H1 (cell line): ENCODE data around the gene COX17. TPM values are rescaled to one million over a fixed set of nuclear protein-coding genes. Genes with fewer than 3 reads are reported as not detected.

ENCODE experiments used
- CTCF ChIA-PET: fragments of 300-600 bp; sonication (Branson Sonifier 250); formaldehyde crosslinking; loops from one replicate; lab custom pipeline; 2021; ENCODE audit not compliant: partially characterized antibody; lab: Charles Lee
- POLR2A ChIA-PET: fragments of 300-600 bp; sonication (Branson Sonifier 250); formaldehyde crosslinking; loops from one replicate; lab custom pipeline; 2021; ENCODE audit warnings: inconsistent platforms; ENCODE audit not compliant: partially characterized antibody; lab: Charles Lee
- DNase-seq, 2 experiments: peaks; one replicate each; pipeline versions ENCODE4 v3.0.0 to v3.0.0-alpha.2; 2010 to 2022; ENCODE audit warnings: low spot score in 2 of 2, low read depth in 1 of 2, mixed read lengths in 1 of 2
- FAIRE-seq: peaks from 2 replicates; lab custom pipeline; 2011; peaks lifted over from hg19 to GRCh38; lab: Jason Lieb, UNC
- H2AFZ ChIP-seq: 2 replicates; pipeline ENCODE4 v1.8.1; 2012; ENCODE audit warnings: low read length, inconsistent platforms
- H2AK5ac ChIP-seq: 2 replicates; pipeline ENCODE4 v1.6.1; 2013; ENCODE audit warnings: low read depth, low read length
- H2BK120ac ChIP-seq: replicated peaks from 2 replicates; pipeline ENCODE3; 2013; ENCODE audit warnings: low read depth, low read length, inconsistent platforms
- H2BK12ac ChIP-seq: 2 replicates; pipeline ENCODE4 v1.6.1; 2013; ENCODE audit warnings: low read depth, low read length
- H2BK15ac ChIP-seq: 2 replicates; pipeline ENCODE4 v1.6.1; 2013; ENCODE audit warnings: low read length
- H2BK20ac ChIP-seq: 2 replicates; pipeline ENCODE4 v1.6.1; 2013; ENCODE audit warnings: low read length
- H2BK5ac ChIP-seq: 2 replicates; pipeline ENCODE4 v1.6.1; 2013; ENCODE audit warnings: low read depth, low read length
- H3K14ac ChIP-seq: 2 replicates; pipeline ENCODE4 v1.6.1; 2013; ENCODE audit warnings: inconsistent platforms; ENCODE audit not compliant: insufficient read length
- H3K18ac ChIP-seq: 2 replicates; pipeline ENCODE4 v1.6.1; 2013; ENCODE audit warnings: low read length; ENCODE audit errors: extremely low read depth
- H3K23ac ChIP-seq: 2 replicates; pipeline ENCODE4 v1.6.1; 2013; ENCODE audit warnings: inconsistent platforms; ENCODE audit not compliant: insufficient read length
- H3K23me2 ChIP-seq: 2 replicates; pipeline ENCODE4 v1.6.1; 2013; ENCODE audit warnings: low read depth, low read length
- H3K27ac ChIP-seq: 2 replicates; pipeline ENCODE4 v1.6.1; 2011; ENCODE audit warnings: low read depth, low read length, inconsistent platforms
- H3K27me3 ChIP-seq, 4 experiments: replicated peaks in 1 of 4; 1 replicate in 1 of 4; 2 replicates in 3 of 4; pipeline versions ENCODE4 v1.6.1 to v1.8.1; 2011 to 2013; ENCODE audit warnings: low read length in 3 of 4, mild to moderate bottlenecking in 3 of 4, inconsistent platforms in 2 of 4, mixed read lengths in 2 of 4, moderate library complexity in 1 of 4; ENCODE audit not compliant: control insufficient read depth in 3 of 4, insufficient read depth in 3 of 4; ENCODE audit errors: extremely low read depth in 1 of 4
- H3K36me3 ChIP-seq, 4 experiments: 2 replicates each; pipeline versions ENCODE4 v1.6.1 to v1.8.1; 2011 to 2013; ENCODE audit warnings: mild to moderate bottlenecking in 4 of 4, low read length in 3 of 4, moderate library complexity in 2 of 4, control low read depth in 1 of 4, inconsistent platforms in 1 of 4; ENCODE audit not compliant: insufficient read depth in 4 of 4, control insufficient read depth in 2 of 4
- H3K4ac ChIP-seq: replicated peaks from 2 replicates; pipeline ENCODE3; 2013; ENCODE audit warnings: low read length, low read depth, mixed read lengths, inconsistent platforms; ENCODE audit not compliant: insufficient read length
- H3K4me1 ChIP-seq, 4 experiments: replicated peaks in 1 of 4; 1 replicate in 1 of 4; 2 replicates in 3 of 4; pipeline versions ENCODE4 v1.6.1 to v1.8.1; 2011 to 2013; ENCODE audit warnings: low read length in 3 of 4, inconsistent platforms in 2 of 4, mixed read lengths in 1 of 4; ENCODE audit not compliant: insufficient read depth in 4 of 4, control insufficient read depth in 3 of 4
- H3K4me2 ChIP-seq, 2 experiments: 2 replicates each; pipeline versions ENCODE4 v1.6.1 to v1.8.1; 2011 to 2013; ENCODE audit warnings: low read depth in 2 of 2, low read length in 2 of 2, control low read depth in 1 of 2, inconsistent platforms in 1 of 2, mild to moderate bottlenecking in 1 of 2; ENCODE audit not compliant: insufficient read depth in 1 of 2
- H3K4me3 ChIP-seq, 4 experiments: fragments of 200-600, 300-600 bp in 1 of 4; sonication (generic), shearing (Covaris generic), sonication (Bioruptor Twin) in 1 of 4; 2 replicates each; pipeline versions ENCODE4 v1.5.1 to v1.8.1; 2011 to 2016; ENCODE audit warnings: low read length in 4 of 4, low read depth in 3 of 4, control low read depth in 2 of 4, inconsistent platforms in 2 of 4, mild to moderate bottlenecking in 2 of 4, mixed read lengths in 1 of 4, moderate library complexity in 1 of 4; ENCODE audit not compliant: insufficient read depth in 2 of 4; ENCODE audit errors: extremely low read depth in 1 of 4
- H3K56ac ChIP-seq: replicated peaks from 2 replicates; pipeline ENCODE3; 2013; ENCODE audit warnings: low read depth, mild to moderate bottlenecking, mixed read lengths, low read length, inconsistent platforms; ENCODE audit not compliant: insufficient read length
- H3K79me1 ChIP-seq: 2 replicates; pipeline ENCODE4 v1.6.1; 2013; ENCODE audit warnings: low read depth, low read length, control low read depth
- H3K79me2 ChIP-seq, 2 experiments: 2 replicates each; pipeline versions ENCODE4 v1.6.1 to v1.8.1; 2012 to 2013; ENCODE audit warnings: low read length in 2 of 2, mild to moderate bottlenecking in 2 of 2, inconsistent platforms in 1 of 2; ENCODE audit not compliant: insufficient read depth in 2 of 2, control insufficient read depth in 1 of 2
- H3K9ac ChIP-seq, 4 experiments: replicated peaks in 1 of 4; 1 replicate in 1 of 4; 2 replicates in 3 of 4; pipeline versions ENCODE4 v1.6.1 to v1.8.1; 2011 to 2013; ENCODE audit warnings: low read depth in 3 of 4, low read length in 3 of 4, control low read depth in 2 of 4, mild to moderate bottlenecking in 2 of 4, moderate library complexity in 2 of 4, inconsistent platforms in 1 of 4; ENCODE audit errors: extremely low read depth in 1 of 4
- H3K9me3 ChIP-seq, 2 experiments: 2 replicates each; pipeline versions ENCODE4 v1.6.1 to v1.8.1; 2012 to 2013; ENCODE audit warnings: mild to moderate bottlenecking in 2 of 2, moderate library complexity in 2 of 2, control low read depth in 1 of 2, inconsistent platforms in 1 of 2, low read depth in 1 of 2, low read length in 1 of 2, mixed read lengths in 1 of 2; ENCODE audit not compliant: insufficient read depth in 2 of 2
- H4K20me1 ChIP-seq, 2 experiments: replicated peaks in 1 of 2; 2 replicates each; pipeline versions ENCODE3 to v1.8.1; 2011 to 2013; ENCODE audit warnings: inconsistent platforms in 2 of 2, low read length in 2 of 2, mild to moderate bottlenecking in 1 of 2; ENCODE audit not compliant: insufficient read depth in 2 of 2, control insufficient read depth in 1 of 2
- H4K5ac ChIP-seq: 2 replicates; pipeline ENCODE4 v1.6.1; 2013; ENCODE audit warnings: low read length, low read depth, mixed read lengths, inconsistent platforms; ENCODE audit not compliant: insufficient read length
- H4K8ac ChIP-seq: 2 replicates; pipeline ENCODE4 v1.8.0; 2013; ENCODE audit warnings: mild to moderate bottlenecking, moderate library complexity, low read length, inconsistent platforms; ENCODE audit not compliant: insufficient read depth; ENCODE audit errors: extremely low read depth
- H4K91ac ChIP-seq: replicated peaks from 2 replicates; pipeline ENCODE3; 2013; ENCODE audit warnings: low read length, mixed read lengths, inconsistent platforms; ENCODE audit not compliant: insufficient read length
- CHD1 ChIP-seq: IDR thresholded peaks from 2 replicates; pipeline ENCODE4 v1.6.1; 2012; ENCODE audit warnings: low read depth, low read length, improper control_type of control experiment
- CTBP2 ChIP-seq: IDR thresholded peaks from 2 replicates; pipeline ENCODE4 v1.7.0; 2011; ENCODE audit warnings: borderline replicate concordance, mild to moderate bottlenecking, moderate library complexity, mixed read lengths, low read length; ENCODE audit not compliant: insufficient read depth, insufficient read length
- JUN ChIP-seq: IDR thresholded peaks from 2 replicates; pipeline ENCODE4 v1.6.1; 2011; ENCODE audit warnings: low read depth, mild to moderate bottlenecking, improper control_type of control experiment, low read length
- JUND ChIP-seq: IDR thresholded peaks from 2 replicates; pipeline ENCODE4 v1.6.1; 2011; ENCODE audit warnings: mild to moderate bottlenecking, improper control_type of control experiment, low read length
- NRF1 ChIP-seq: IDR thresholded peaks from 2 replicates; pipeline ENCODE4 v1.6.1; 2011; ENCODE audit warnings: mild to moderate bottlenecking, low read depth, low read length, improper control_type of control experiment
- PHF8 ChIP-seq: fragments of 200-600 bp; sonication (generic); conservative IDR thresholded peaks from 2 replicates; pipeline ENCODE4 v1.7.1; 2012; ENCODE audit warnings: low read depth, mild to moderate bottlenecking, inconsistent platforms, low read length, moderate library complexity
- RBBP5 ChIP-seq: IDR thresholded peaks from 2 replicates; pipeline ENCODE4 v1.7.1; 2012; ENCODE audit warnings: low read depth, mild to moderate bottlenecking, inconsistent platforms, low read length, moderate library complexity, borderline replicate concordance
- RFX5 ChIP-seq: IDR thresholded peaks from 2 replicates; pipeline ENCODE4 v1.6.1; 2011; ENCODE audit warnings: low read depth, low read length, improper control_type of control experiment, borderline replicate concordance
- RXRA ChIP-seq: IDR thresholded peaks from 2 replicates; pipeline ENCODE4 v1.6.1; 2011; ENCODE audit warnings: low read depth, mild to moderate bottlenecking, low read length, moderate library complexity; ENCODE audit not compliant: insufficient read depth
- SP4 ChIP-seq: IDR thresholded peaks from 2 replicates; pipeline ENCODE4 v1.6.1; 2012; ENCODE audit warnings: low read length, inconsistent platforms
- WGBS, 2 experiments: shearing (Covaris generic) in 1 of 2; methylation state at CpG; one replicate each; pipeline versions ENCODE4 v1.1.6 to v1.1.7; 2013 to 2015; ENCODE audit warnings: low lambda C conversion rate in 2 of 2, mixed read lengths in 2 of 2, inconsistent platforms in 1 of 2, low coverage in 1 of 2, missing lambda C conversion rate in 1 of 2; ENCODE audit not compliant: insufficient replicate concordance in 2 of 2, insufficient coverage in 1 of 2, insufficient read length in 1 of 2; ENCODE audit errors: extremely low coverage in 1 of 2, missing lambda C conversion rate in 1 of 2; 5-methylcytosine and 5-hydroxymethylcytosine counted together
- polyA plus RNA-seq, 7 experiments: library from polyadenylated mRNA; depleted of rRNA in 3 of 7; stranded (reverse) in 5 of 7; unstranded in 2 of 7; fragments of >200 nt in 5 of 7; fragments of 200-250 nt in 2 of 7; gene quantifications; 1 replicate in 5 of 7; 2 replicates in 1 of 7; 4 replicates in 1 of 7; pipeline versions ENCODE4 v1.2.1 to v1.2.3, GENCODE V29; 2011 to 2013; ENCODE audit warnings: missing spikeins in 2 of 7, mixed read lengths in 2 of 7
- total RNA-seq: library from RNA; stranded (reverse); fragmentation: NEBNext Ultra II Directional; extraction: Animal tissue kit (Norgen Biotek cat#: 25700); gene quantifications from 2 replicates; pipeline ENCODE4 v1.2.1, GENCODE V29; 2021
- TF ChIP-seq, protein P1 (sequence below), 3 experiments: IDR thresholded peaks; 1 replicate in 2 of 3; 2 replicates in 1 of 3; pipeline versions ENCODE4 v1.5.1 to v1.6.1; 2011; ENCODE audit warnings: low read length in 3 of 3, mild to moderate bottlenecking in 3 of 3, inconsistent platforms in 2 of 3, low read depth in 1 of 3, moderate library complexity in 1 of 3; ENCODE audit not compliant: insufficient read depth in 1 of 3; ENCODE audit errors: control extremely low read depth in 1 of 3

Gene COX17
- total and polyA plus RNA-seq, 2 of the 8 experiments (the other 6 are each of a cell fraction or from before 2014, with no cell fraction given) = 34.2 to 43.0 TPM

- Histone ChIP-seq H3K9me3 (no peaks in the 10 kb centered on the region), H4K8ac (no peak overlapping the region), H3K18ac (no peak overlapping the region), H2BK12ac (no peak overlapping the region), H2BK120ac (no peak overlapping the region), H3K27ac (no peak overlapping the region), H2BK5ac (no peak overlapping the region), H3K23me2 (no peaks in the 10 kb centered on the region), H3K4ac (no peak overlapping the region), H3K9ac (no peak overlapping the region), H3K36me3 (no peaks in the 10 kb centered on the region), H3K27me3 (no peaks in the 10 kb centered on the region; a peak in 1 of 7 replicates), H2BK20ac (no peak overlapping the region), H3K4me1 (0 out of 7 replicates have a peak, but pooled peaks cover 0 to 2% (median 0%) of the 10 kb centered on the region in 4 experiments), H3K4me2 (no peak overlapping the region), H3K56ac (no peak overlapping the region), H3K14ac (no peak overlapping the region), H2BK15ac (no peak overlapping the region), H4K20me1 (no peaks in the 10 kb centered on the region), H2AFZ (no peak overlapping the region), H3K4me3 (no peak overlapping the region), H3K23ac (no peak overlapping the region), H3K79me2 (no peaks in the 10 kb centered on the region), H2AK5ac (no peak overlapping the region), H3K79me1 (no peaks in the 10 kb centered on the region), H4K91ac (no peak overlapping the region), H4K5ac (no peak overlapping the region)
- no peak for FAIRE-seq
- no peak for DNase-seq
- whole genome bisulfite sequencing, 2 experiments = 88% methylated on average over 5 of the region's 5 CpGs; no CpG with 5 or more reads in 1 of the 2 experiments
- POLR2A ChIA-PET = no interaction called here
- CTCF ChIA-PET = interaction anchor here (0.6 to 2.0 kb wide), 4 partner anchors 20 to 91 kb away, joined by 3 to 8 read pairs (median 4); no protein-coding TSS in a partner anchor
- TF ChIP-seq SP4 (no peak), RXRA (no peak), JUND (no peak), PHF8 (no peak), RFX5 (no peak), NRF1 (no peak), CHD1 (no peak), JUN (no peak), CTBP2 (no peak), RBBP5 (no peak)
- TF ChIP-seq, protein P1, sequence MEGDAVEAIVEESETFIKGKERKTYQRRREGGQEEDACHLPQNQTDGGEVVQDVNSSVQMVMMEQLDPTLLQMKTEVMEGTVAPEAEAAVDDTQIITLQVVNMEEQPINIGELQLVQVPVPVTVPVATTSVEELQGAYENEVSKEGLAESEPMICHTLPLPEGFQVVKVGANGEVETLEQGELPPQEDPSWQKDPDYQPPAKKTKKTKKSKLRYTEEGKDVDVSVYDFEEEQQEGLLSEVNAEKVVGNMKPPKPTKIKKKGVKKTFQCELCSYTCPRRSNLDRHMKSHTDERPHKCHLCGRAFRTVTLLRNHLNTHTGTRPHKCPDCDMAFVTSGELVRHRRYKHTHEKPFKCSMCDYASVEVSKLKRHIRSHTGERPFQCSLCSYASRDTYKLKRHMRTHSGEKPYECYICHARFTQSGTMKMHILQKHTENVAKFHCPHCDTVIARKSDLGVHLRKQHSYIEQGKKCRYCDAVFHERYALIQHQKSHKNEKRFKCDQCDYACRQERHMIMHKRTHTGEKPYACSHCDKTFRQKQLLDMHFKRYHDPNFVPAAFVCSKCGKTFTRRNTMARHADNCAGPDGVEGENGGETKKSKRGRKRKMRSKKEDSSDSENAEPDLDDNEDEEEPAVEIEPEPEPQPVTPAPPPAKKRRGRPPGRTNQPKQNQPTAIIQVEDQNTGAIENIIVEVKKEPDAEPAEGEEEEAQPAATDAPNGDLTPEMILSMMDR (IDR thresholded peaks at IDR 0.05; ENCODE audit: control extremely low read depth in 1 of 3, insufficient read depth in 1 of 3, low read depth in 1 of 3, low read length in 3 of 3) = no peak
Measured at GRCh38 chr3:119620899-119621298, 56.3 kb downstream of the COX17 start.
